ENCODE results near the gene SYT1.

The SYT1 gene

DNA sequence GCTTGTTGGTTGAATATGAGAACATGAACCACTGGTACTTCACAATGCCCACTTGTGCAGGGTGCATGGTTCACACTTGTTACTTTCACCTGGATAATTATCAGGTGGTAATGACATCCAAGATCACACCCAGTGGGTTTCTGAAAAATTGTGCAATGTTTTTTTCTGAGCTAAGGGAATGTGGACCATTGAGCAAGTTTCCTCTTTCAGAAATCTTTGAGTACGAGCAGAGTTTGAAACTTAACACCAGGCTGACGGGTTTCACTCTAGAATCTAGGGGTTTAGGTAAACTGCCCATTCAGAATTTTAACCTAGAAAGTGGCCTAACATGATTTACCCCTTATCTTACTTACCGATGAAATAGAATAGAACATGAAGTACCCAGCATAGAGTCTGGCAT is 436.6 kb downstream of the SYT1 start:
- no peak for DNase-seq

GRCh38 chr12:79302162-79302814 is 437.7 kb downstream of the SYT1 start:
- DNase-seq, result no peak

DNA sequence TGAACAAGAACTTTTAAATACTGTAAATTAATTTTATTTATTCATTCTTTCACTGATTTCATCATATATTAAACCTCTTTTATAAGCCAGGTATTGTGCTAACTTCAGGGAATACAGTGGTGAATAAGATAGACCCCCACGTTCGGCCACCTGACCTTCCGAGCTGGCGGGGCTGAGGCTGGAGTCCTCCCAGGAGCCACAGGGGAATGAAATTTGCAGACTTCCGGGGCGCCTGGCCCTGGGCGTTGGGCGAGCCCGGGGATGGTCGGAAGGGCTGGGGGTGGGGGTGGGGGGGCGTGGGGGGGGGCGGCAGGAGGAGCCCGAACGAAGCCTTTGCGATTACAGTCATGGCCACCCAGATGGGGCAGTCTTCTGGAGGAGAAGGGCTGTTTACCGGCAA is 442.8 kb downstream of the SYT1 start:
- no peak for DNase-seq

- DNase-seq, result no peak
Observed at GRCh38 chr12:79309039-79309438, 444.5 kb downstream of the SYT1 start.

- DNase-seq, result no peak
Observed at GRCh38 chr12:79317179-79317847, 452.7 kb downstream of the SYT1 start.

GRCh38 chr12:79322905-79323304 is 458.3 kb downstream of the SYT1 start:
- no peak for DNase-seq

DNA sequence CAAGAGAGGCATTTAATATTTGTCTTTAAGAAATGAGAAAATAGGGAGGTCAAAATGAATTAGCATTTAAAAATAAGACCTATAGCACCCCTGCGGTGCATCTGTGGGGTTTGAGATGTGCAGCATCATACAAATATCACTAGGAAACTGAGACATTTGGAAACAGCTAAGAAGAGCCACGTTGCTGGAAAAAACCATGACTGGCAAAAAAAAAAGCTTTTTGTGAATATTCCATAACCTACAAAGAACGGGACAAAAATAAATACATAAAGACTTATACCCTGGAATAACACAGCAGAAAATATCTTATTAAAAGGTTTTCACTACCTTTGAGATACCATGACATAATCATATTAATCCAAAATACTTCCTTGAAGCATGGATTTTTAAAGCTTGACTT is 460.0 kb downstream of the SYT1 start:
- DNase-seq, result no peak

DNA sequence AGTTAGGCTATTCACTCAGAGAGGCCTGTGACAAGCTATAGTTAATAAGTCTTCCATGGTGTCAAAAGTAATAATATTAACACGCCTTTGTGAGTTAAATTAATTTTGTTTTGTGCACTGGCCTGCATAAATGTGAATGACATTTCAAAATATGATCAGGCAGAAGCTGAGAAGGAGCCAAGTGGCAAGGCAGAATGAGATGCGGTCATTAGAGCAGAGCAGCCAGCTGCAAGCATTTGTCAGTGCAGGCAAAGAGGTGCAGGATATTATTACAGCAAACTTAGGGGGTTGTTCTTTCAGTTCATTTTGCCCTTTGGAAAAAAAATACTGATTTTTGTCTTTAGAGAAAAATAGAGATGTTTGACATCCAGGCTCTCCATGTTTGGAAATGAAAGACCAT is 461.6 kb downstream of the SYT1 start:
- DNase-seq, result no peak

DNA sequence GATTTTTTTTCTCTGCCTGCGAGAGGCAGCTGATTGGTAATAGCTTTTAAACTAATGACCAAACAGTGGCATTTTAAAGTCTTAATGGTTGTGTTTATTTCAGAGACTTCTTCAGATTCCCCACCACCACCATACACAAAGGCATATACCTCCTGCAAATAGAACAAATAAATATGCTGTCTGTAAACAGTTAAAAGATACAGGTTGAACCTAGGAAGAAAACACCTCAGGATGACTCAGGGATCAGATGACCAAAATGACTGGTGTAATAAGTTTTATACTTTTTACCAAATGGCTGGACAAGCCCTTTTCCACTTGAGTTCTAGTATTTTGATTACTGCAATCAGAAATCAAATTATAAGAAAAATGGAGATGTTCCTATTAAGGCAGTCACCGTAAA is 462.1 kb downstream of the SYT1 start:
- DNase-seq, result no peak

GRCh38 chr12:79327465-79327864 is 462.9 kb downstream of the SYT1 start:
- DNase-seq, result no peak

- no peak for DNase-seq
Observed at GRCh38 chr12:79329933-79330332, 465.4 kb downstream of the SYT1 start.

- no peak for DNase-seq
Observed at GRCh38 chr12:79331870-79332269, 467.3 kb downstream of the SYT1 start.

DNA sequence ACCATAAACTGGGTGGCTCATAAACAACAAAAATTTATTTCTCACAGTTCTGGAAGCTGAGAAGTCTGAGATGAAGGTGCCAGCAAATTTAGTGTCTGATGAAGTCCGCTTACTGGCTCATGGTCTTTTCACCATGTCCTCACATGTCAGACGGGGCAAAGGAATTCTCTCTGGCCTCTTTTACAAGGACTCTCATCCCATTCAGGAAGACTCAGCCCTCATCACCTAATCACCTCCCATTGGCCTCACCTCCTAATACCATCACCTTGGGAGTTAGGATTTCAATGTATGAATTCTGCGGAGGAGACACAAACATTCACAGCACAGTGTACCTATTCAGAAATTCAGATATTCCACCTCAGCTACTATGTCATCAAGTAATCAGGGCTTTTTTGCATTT is 468.6 kb downstream of the SYT1 start:
- no peak for DNase-seq

DNA sequence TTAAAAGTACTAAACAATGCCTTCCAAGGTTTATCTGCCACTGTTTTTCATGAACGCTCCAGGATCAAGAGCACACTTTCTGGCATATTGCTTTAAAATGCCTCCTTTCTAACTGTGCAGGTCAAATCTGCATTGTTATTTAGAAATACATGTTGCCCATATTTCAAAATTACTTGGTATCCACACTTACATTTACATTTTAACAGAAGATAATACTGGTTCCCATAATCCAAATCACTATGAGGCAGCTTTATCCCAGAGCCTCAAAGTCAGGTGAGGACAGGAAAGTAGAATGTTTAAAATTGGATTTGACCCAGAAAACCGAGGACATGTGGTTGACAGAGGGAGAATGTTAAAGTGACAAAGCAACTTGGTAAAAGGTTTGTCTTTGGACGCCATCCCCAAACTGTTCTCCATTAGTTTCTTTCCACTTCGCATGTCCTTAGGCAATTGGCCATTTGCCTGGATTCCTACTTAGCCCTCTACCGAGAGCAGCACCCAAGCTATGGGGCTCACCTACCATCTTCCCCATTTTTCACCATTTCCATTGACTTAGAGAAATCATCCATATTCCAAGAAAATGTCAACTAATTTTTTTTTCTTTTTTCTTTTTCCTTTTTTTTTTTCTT is 473.2 kb downstream of the SYT1 start:
- no peak for DNase-seq

GRCh38 chr12:79344855-79345847 is 480.6 kb downstream of the SYT1 start:
- DNase-seq, result no peak

DNA sequence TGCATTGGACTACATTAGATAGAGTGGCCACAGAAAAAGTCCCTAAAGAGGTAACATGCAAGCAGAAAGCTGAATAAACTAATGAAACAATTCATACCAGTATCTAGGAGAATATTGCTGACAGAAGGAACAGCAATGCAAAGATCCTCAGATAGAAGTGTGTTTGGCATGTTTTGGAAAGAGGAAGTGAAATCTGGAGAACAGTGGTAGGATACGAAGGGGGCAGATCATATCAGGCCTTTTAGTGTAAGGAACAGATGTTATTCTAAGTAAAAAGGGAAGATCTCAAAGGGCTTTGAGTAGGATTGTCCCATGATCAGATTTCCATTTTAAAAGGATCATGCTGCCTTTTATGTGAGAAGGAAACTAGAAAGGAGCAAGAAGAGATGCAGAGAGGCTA is 483.3 kb downstream of the SYT1 start:
- DNase-seq, result no peak

DNA sequence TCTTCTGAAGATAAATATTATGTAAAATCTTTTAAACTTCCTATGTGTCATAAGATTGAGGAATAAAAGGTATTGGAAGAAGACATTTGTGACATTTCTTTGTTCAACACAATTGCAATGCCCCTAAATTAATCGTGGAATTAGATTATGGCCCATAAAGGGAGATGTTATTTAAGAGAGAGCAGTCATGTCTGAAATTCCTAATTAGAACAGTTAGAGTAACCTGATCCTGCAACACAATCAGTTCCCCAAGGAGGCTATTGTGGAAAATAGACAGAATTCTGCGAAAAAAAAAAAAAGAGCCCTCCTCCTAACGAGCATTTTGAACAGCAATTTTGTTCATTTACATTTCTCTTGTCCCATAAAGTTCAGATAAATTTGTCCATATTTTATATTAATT is 486.7 kb downstream of the SYT1 start:
- DNase-seq, result no peak

DNA sequence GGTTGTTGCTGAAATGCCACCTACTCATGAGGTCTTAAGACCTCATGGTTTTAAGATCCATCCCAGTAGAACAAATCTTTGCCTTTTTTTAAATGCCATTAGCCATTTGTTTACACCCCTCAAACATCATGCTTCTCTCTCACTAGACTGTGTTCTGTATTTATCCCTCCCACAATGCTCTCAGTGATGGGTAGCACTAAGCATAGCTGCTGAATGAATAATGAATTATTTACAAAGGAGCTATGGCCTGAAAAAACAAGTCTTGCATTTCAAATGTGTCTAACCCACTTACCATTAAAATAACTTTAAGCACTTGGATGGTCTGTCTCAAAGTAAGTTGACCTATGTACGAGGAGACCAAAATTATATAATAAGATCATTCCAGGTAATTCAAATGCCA is 491.6 kb downstream of the SYT1 start:
- no peak for DNase-seq

DNA sequence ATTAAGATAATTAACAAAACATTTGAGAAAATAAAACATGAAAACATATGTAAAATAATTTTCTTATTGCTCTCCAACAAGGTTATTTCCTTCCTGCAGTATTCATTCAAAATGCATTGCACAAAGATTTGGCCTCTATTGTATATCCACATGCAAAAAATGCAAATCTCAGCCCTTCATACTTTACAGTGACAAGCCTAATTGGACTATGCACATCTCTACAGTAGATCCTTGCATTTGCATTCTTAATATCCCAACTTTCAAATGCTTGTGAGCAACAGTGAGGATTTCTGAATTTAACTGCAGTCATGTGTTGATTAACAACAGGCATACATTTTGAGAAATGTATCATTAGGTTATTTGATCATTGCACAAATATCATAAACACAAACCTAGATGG is 492.5 kb downstream of the SYT1 start:
- DNase-seq, result no peak

DNA sequence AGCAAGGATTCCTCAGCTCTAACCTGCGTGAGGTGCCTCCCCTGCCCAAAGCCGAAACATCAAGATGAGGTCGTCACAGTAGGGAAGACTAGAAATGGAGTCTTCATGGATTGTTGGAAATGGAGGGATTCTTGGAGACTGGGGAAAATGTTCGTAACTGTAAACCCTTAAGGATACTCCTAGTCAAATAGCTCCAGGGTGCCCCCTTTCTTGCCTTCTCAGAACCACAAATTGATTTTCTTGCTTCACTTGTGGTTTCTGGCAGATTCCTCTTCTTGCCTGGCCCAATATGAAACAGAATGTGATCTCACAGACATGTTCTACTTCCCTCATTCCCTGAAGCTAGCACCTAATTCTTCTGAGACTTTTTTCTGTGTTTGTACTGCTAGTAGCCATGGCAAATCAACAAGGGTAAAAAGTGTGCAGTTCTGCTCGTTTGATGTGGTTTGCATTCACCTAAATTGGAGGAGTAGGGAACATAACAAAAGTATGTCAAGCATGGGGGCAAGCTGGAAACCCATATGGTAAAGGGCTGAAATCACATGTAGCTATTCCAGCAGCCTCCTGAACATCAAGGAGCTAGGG is 494.2 kb downstream of the SYT1 start:
- DNase-seq, result no peak

DNA sequence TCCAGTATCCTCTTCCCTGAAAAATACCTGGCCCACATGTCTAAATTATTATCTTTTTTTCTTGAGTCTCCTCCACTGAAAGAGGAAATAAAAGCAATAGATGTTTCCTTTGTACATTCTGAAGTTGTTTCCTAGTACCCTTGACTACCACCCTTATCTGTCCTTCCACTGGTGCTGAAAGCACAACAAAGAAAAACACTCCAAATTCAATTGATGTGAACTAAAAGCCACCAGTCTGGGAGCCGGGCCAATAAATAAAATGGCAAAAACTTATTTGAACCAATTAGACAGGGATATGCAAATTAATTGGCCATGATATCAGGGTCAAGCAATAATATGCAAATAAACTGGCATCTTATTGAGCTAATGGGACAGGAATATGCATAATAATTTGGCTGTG is 495.7 kb downstream of the SYT1 start:
- DNase-seq, result no peak

DNA sequence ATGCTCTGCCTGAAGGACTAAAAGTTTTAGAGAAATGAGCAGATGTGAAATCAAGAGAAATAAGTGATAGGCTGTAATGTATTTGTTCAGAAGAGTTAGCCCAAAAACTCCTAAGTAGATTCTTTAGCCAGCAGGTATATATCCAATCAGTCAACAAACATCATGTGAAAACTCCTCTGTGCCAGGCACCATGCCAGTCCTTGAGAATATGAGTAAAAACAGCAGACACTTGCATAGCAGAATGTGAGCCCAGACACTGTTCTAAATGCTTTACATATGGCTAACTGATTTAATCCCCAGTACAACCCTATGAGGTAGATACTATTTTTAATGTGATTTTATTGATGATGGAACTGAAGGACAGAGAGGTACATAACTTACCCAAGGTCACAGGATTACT is 496.4 kb downstream of the SYT1 start:
- no peak for DNase-seq

DNA sequence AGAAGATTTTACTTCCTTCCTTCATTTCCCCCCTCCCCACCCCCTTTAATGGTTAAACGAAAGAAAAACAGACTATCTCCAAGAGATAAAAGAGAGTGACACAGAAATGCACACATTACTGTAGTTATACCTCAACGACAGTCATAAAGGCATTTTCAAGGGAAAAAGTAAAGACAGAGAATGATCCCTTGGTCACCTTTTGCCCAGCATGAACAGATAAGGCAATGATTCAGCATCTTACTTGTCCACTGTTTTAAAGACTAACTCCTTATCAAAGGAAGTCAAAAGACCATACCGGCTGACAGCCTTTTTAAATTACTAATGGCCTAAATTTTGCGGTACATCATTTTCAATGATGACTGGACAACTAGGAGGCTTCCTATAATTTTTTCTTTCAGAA is 499.6 kb downstream of the SYT1 start:
- DNase-seq, result no peak
